Heart right ventricle (tissue), 16 donors: ENCODE data around the gene STAT6. TPM values are rescaled to one million over a fixed set of nuclear protein-coding genes. Genes with fewer than 3 reads are reported as not detected.

ENCODE experiments used
- ATAC-seq, 8 donors: fragments of 200-7000 bp; cut with Tn5 transposase; one replicate each; pipeline ENCODE4 v1.9.1; 2020; ENCODE audit warnings: mild to moderate bottlenecking in 8 of 8, moderate library complexity in 8 of 8, moderate number of reproducible peaks in 1 of 8
- DNase-seq, 2 donors: peaks; one replicate each; pipeline ENCODE4 v3.0.0-alpha.2; 2020
- H3K27ac ChIP-seq, 10 donors: fragments of 200-600 bp; sonication (generic) in 2 of 10; one replicate each; pipeline versions ENCODE4 v1.5.0 to v1.8.0; 2020 to 2022; ENCODE audit warnings: mild to moderate bottlenecking in 3 of 10
- H3K27me3 ChIP-seq, 7 donors: fragments of 200-600 bp; one replicate each; pipeline ENCODE4 v1.8.0; 2021 to 2022; ENCODE audit warnings: mild to moderate bottlenecking in 2 of 7
- H3K36me3 ChIP-seq, 9 donors: fragments of 200-600 bp; sonication (generic) in 1 of 9; one replicate each; pipeline versions ENCODE4 v1.5.0 to v1.8.0; 2020 to 2022; ENCODE audit warnings: mild to moderate bottlenecking in 2 of 9
- H3K4me1 ChIP-seq, 9 donors: fragments of 200-600 bp; sonication (generic) in 1 of 9; one replicate each; pipeline versions ENCODE4 v1.5.0 to v1.8.0; 2020 to 2022; ENCODE audit warnings: mild to moderate bottlenecking in 4 of 9
- H3K4me3 ChIP-seq, 10 donors: fragments of 200-600 bp; sonication (generic) in 2 of 10; one replicate each; pipeline versions ENCODE4 v1.5.0 to v1.8.0; 2020 to 2022; ENCODE audit warnings: mild to moderate bottlenecking in 7 of 10, moderate library complexity in 2 of 10
- H3K9me3 ChIP-seq, 11 donors: fragments of 200-600 bp in 10 of 11; sonication (generic) in 2 of 11; one replicate each; pipeline versions ENCODE4 v1.5.0 to v1.8.0; 2013 to 2022; ENCODE audit warnings: mild to moderate bottlenecking in 2 of 11, control low read depth in 1 of 11, moderate library complexity in 1 of 11
- CTCF ChIP-seq, 9 donors: fragments of 200-600 bp; sonication (generic) in 2 of 9; IDR thresholded peaks; one replicate each; pipeline versions ENCODE4 v1.5.0 to v1.8.0; 2021 to 2022; ENCODE audit warnings: antibody characterized with exemption in 9 of 9, mild to moderate bottlenecking in 5 of 9, moderate library complexity in 1 of 9
- WGBS, 2 donors: extraction: QIAGEN DNeasy Blood & Tissue Kit; methylation state at CpG; one replicate each; pipeline ENCODE4 v1.1.7; 2013; ENCODE audit warnings: inconsistent platforms in 1 of 2; 5-methylcytosine and 5-hydroxymethylcytosine counted together
- intact Hi-C, 10 donors: fragments of 100-400 bp; cut with DNase I; formaldehyde crosslinking; loops; one replicate each; pipeline versions ENCODE4 v1.11.1 to v1.14.2; 2022
- polyA plus RNA-seq, 2 donors: library from polyadenylated mRNA; stranded (reverse); fragments of 200-250 nt; gene quantifications; one replicate each; pipeline ENCODE4 v1.2.3, GENCODE V29; 2013
- total RNA-seq, 10 donors: library from RNA; stranded (reverse); fragmentation: NEBNext Ultra II Directional in 3 of 10; extraction: Animal tissue kit (Norgen Biotek cat#: 25700) in 3 of 10; gene quantifications; one replicate each; pipeline versions ENCODE4 v1.2.1 to v1.2.4, GENCODE V29; 2021 to 2023
- donor health status: Arrhythmogenic right ventricular cardiomyopathy.
- donor health status: ischemic (EF 13 %, LVEDD 7.1; RV severe dilation, severe dysfunction).
- donor health status: healthy with polysubstance abuse.
- donor health status: DM: no; HTN: yes; CAD: no.
- donor health status: DM: no; HTN: no; CAD: no.
- donor health status: ischemic (EF 25% LVEDD 6.9; RV normal size, moderate dysfunction).
- donor health status: ischemic (EF 25% LVEDD 5.7; RV mildly dilated, moderate dysfunction).
- donor health status: healthy.
- donor health status: DM: yes; HTN: yes; CAD: no.
- donor health status: Ischemic cardiomyopathy.
- donor health status: ischemic (EF 35%, LVEDD 5.7; RV mildly dilated, moderate dysfunction).
- donor health status: nonischemic (EF 11% LVEDD 7.7; RV severe dilation, severe dysfunction).
- donor health status: DM: yes; HTN: yes; CAD: no.
- donor health status: PGD.
- donor health status: ischemic (EF 29% LVEDD 5.4; RV normal size, mild dysfunction).
- donor health status: nonischemic (EF 23%, LVEDD 6.1; RV moderate dilation, normal function).

The STAT6 gene
- total and polyA plus RNA-seq, 12 donors, result 23.3 to 77.8 (median 38.0) TPM

GRCh38 chr12:57092876-57093414 lies 18.2 kb downstream of the STAT6 start:
- Histone ChIP-seq H3K27me3 (no peaks in the 10 kb centered on the region), H3K4me1 (peaks cover 19 to 65% (median 46%) of the 10 kb centered on the region in 9 donors), H3K27ac (peak overlapping the region in 9 of 10 donors; percentile 19 to 76 (median 63)), H3K9me3 (no peaks in the 10 kb centered on the region), H3K36me3 (peaks cover 0 to 69% (median 39%) of the 10 kb centered on the region in 9 donors), H3K4me3 (peak overlapping the region in 2 of 10 donors; percentile 3 to 8)
- intact Hi-C loops, result loop anchor here in 1 of 10 donors (2.0 kb wide), 1 partner anchor 16 kb away; no protein-coding TSS in a partner anchor
- WGBS, 2 donors, result 82 to 85% methylated on average over 4 of the region's 4 CpGs
- no peak for DNase-seq
- no peak for ATAC-seq
- no peak for TF ChIP-seq CTCF (IDR thresholded peaks at IDR 0.05)

GRCh38 chr12:57092529-57092862 lies 18.7 kb downstream of the STAT6 start:
- DNase-seq (no peak), ATAC-seq (no peak)
- Histone ChIP-seq H3K27me3 (no peaks in the 10 kb centered on the region), H3K9me3 (no peaks in the 10 kb centered on the region), H3K27ac (peak overlapping the region in 4 of 10 donors; percentile 8 to 76 (median 48)), H3K4me1 (peaks cover 19 to 68% (median 50%) of the 10 kb centered on the region in 9 donors), H3K36me3 (peaks cover 0 to 65% (median 37%) of the 10 kb centered on the region in 9 donors), H3K4me3 (no peak overlapping the region)
- no peak for TF ChIP-seq CTCF (IDR thresholded peaks at IDR 0.05)
- WGBS, 2 donors, result 83 to 87% methylated on average over 5 of the region's 5 CpGs
- intact Hi-C loops, result loop anchor here in 1 of 10 donors (2.0 kb wide), 1 partner anchor 16 kb away; no protein-coding TSS in a partner anchor

GRCh38 chr12:57091638-57092528 lies 19.3 kb downstream of the STAT6 start:
- intact Hi-C loops, result loop anchor here in 2 of 10 donors (2.0 kb wide), 2 partner anchors 17 to 19 kb away; partner anchors contain the start of gene STAT6 (in 1 of the 2)
- ATAC-seq (no peak), DNase-seq (no peak)
- TF ChIP-seq CTCF (IDR thresholded peaks at IDR 0.05), result no peak
- WGBS, 2 donors, result 78 to 83% methylated on average over 25 of the region's 25 CpGs
- peaks cover 0 to 59% (median 35%) of the 10 kb centered on the region in 9 donors for H3K36me3 ChIP-seq
- H3K4me1 ChIP-seq, result peaks cover 19 to 70% (median 50%) of the 10 kb centered on the region in 9 donors
- peak overlapping the region in 3 of 10 donors; percentile 80 to 93 (median 92) for H3K4me3 ChIP-seq
- H3K27me3 ChIP-seq, result no peaks in the 10 kb centered on the region
- no peaks in the 10 kb centered on the region for H3K9me3 ChIP-seq
- peak overlapping the region in 2 of 10 donors; percentile 76 to 99 for H3K27ac ChIP-seq

GRCh38 chr12:57090924-57091637 lies 20.1 kb downstream of the STAT6 start:
- Histone ChIP-seq H3K27ac (peak overlapping the region in 9 of 10 donors; percentile 90 to 100 (median 99)), H3K9me3 (no peaks in the 10 kb centered on the region), H3K27me3 (no peaks in the 10 kb centered on the region), H3K4me1 (peaks cover 19 to 78% (median 53%) of the 10 kb centered on the region in 9 donors), H3K36me3 (peaks cover 0 to 50% (median 29%) of the 10 kb centered on the region in 9 donors), H3K4me3 (peak overlapping the region in 9 of 10 donors; percentile 68 to 99 (median 88))
- intact Hi-C loops, result loop anchor here in 1 of 10 donors (2.0 kb wide), 1 partner anchor 20 kb away; the partner anchor contains the start of gene STAT6
- WGBS, 2 donors, result 68 to 76% methylated on average over 22 of the region's 22 CpGs
- ATAC-seq (no peak), DNase-seq (no peak)
- TF ChIP-seq CTCF (IDR thresholded peaks at IDR 0.05), result peak in 2 of 9 donors; percentile 8 to 18
